Transverse colon (tissue), 4 donors: ENCODE data around the gene MST1R. TPM values are rescaled to one million over a fixed set of nuclear protein-coding genes. Genes with fewer than 3 reads are reported as not detected.

Experiments
- DNase-seq: peaks from one replicate; pipeline ENCODE4 v3.0.0-alpha.2; 2019
- H3K27ac ChIP-seq, 4 donors: fragments of 200-600 bp; sonication (generic); 2 replicates each; pipeline ENCODE4 v1.5.1; 2016 to 2018; ENCODE audit warnings: inconsistent platforms in 4 of 4
- H3K27me3 ChIP-seq: fragments of 200-600 bp; sonication (generic); 2 replicates; pipeline ENCODE4 v1.5.1; 2017; ENCODE audit warnings: inconsistent platforms
- H3K36me3 ChIP-seq, 4 donors: fragments of 200-600 bp; sonication (generic); 2 replicates each; pipeline ENCODE4 v1.5.1; 2017 to 2019; ENCODE audit warnings: inconsistent platforms in 4 of 4
- H3K4me1 ChIP-seq, 4 donors: fragments of 200-600 bp; sonication (generic); 2 replicates each; pipeline ENCODE4 v1.5.1; 2017 to 2020; ENCODE audit warnings: inconsistent platforms in 4 of 4
- H3K4me3 ChIP-seq, 4 donors: fragments of 200-600 bp; sonication (generic); 1 replicate in 1 of 4; 2 replicates in 3 of 4; pipeline versions ENCODE4 v1.5.1 to v1.6.1; 2017 to 2019; ENCODE audit warnings: inconsistent platforms in 4 of 4
- H3K9me3 ChIP-seq, 2 donors: fragments of 200-600 bp; sonication (generic); 2 replicates each; pipeline ENCODE4 v1.5.1; 2017 to 2019; ENCODE audit warnings: inconsistent platforms in 2 of 2
- CTCF ChIP-seq, 5 experiments: fragments of 200-600 bp in 3 of 5; fragments of 450-650 bp in 2 of 5; sonication (generic) in 3 of 5; IDR thresholded peaks; 1 replicate in 2 of 5; 2 replicates in 3 of 5; pipeline ENCODE4 v1.5.1; 2016 to 2017; ENCODE audit warnings: antibody characterized with exemption in 5 of 5, inconsistent platforms in 3 of 5, mild to moderate bottlenecking in 2 of 5, moderate library complexity in 1 of 5
- EP300 ChIP-seq: sonication (generic); formaldehyde crosslinking; IDR thresholded peaks from one replicate; pipeline ENCODE4 v1.6.1; 2017; ENCODE audit warnings: antibody characterized with exemption, low read depth
- POLR2A ChIP-seq: fragments of 450-650 bp; IDR thresholded peaks from one replicate; pipeline ENCODE4 v1.6.1; 2016; ENCODE audit warnings: antibody characterized with exemption, mild to moderate bottlenecking, moderate library complexity
- POLR2AphosphoS5 ChIP-seq, 3 donors: sonication (generic); formaldehyde crosslinking; IDR thresholded peaks; one replicate each; pipeline ENCODE4 v1.6.1; 2016; ENCODE audit warnings: antibody characterized with exemption in 3 of 3
- WGBS, 2 donors: methylation state at CpG; one replicate each; pipeline ENCODE4 v1.1.5; 2018; ENCODE audit warnings: low coverage in 1 of 2; 5-methylcytosine and 5-hydroxymethylcytosine counted together
- in situ Hi-C, 4 donors: fragments of 200-750 bp; cut with MboI; loops; one replicate each; pipeline versions ENCODE4 v1.15.0 to v1.15.1; 2017; ENCODE audit warnings: low sequenced_read_pairs in 3 of 4, low pct_ligation_motif_present in 1 of 4, low pct_unique_long_range_greater_than_20kb in 1 of 4
- intact Hi-C: fragments of 100-400 bp; cut with DNase I; formaldehyde crosslinking; loops from one replicate; pipeline ENCODE4 v1.15.1; 2023; ENCODE audit warnings: low total_unique reads
- total RNA-seq, 4 donors: library from RNA; depleted of rRNA; stranded (reverse); fragments of >200 nt; gene quantifications; one replicate each; pipeline ENCODE4 v1.1.0, GENCODE V29; 2016

The MST1R gene
- 100 to 1,000 TPM in 3 of 4 donors, 10 to 100 TPM in 1; 92.8 to 323 (median 138) TPM for total RNA-seq

GRCh38 chr3:49903451-49904424, at the start of gene MST1R:
TSS of gene MST1R (minus strand) at chr3:49903873. CDS start at chr3:49903609, 264 bp downstream.
- Histone ChIP-seq H3K27ac (peak within 1 kb of the TSS; percentile 83 to 86 (median 85)), H3K4me1 (peaks cover 29 to 73% (median 66%) of the 10 kb centered on the region in 4 donors), H3K27me3 (no peaks in the 10 kb centered on the region), H3K36me3 (no peaks in the 10 kb centered on the region), H3K9me3 (no peaks in the 10 kb centered on the region), H3K4me3 (peak within 1 kb of the TSS; percentile 17 to 50 (median 38))
- DNase-seq, result peak; percentile 94
- intact Hi-C loops, result loop anchor here (10.0 kb wide), 1 partner anchor 199 kb away; no protein-coding TSS in a partner anchor
- 34% methylated on average over 47 of the region's 65 CpGs; no CpG with 5 or more reads in 1 of the 2 donors for WGBS, 2 donors
- TF ChIP-seq CTCF (IDR thresholded peaks at IDR 0.05), result peak in 2 of 5 experiments; percentile 30 to 40
- peak; percentile 97 for TF ChIP-seq POLR2A
- TF ChIP-seq EP300, result no peak
- TF ChIP-seq POLR2AphosphoS5 (IDR thresholded peaks at IDR 0.05), result peak; percentile 80 to 97 (median 97)
- in situ Hi-C loops, result no loop called here

GRCh38 chr3:49952924-49953323, 49.3 kb upstream of the MST1R start:
- intact Hi-C loops (loop anchor here (10.0 kb wide), 1 partner anchor 1532 kb away; no protein-coding TSS in a partner anchor), in situ Hi-C loops (no loop called here)
- H3K27ac ChIP-seq, result no peak overlapping the region
- H3K4me3 ChIP-seq, result no peak overlapping the region
- WGBS, 2 donors, result 91 to 100% methylated on average over 1 to 6 of the region's 6 CpGs
- H3K4me1 ChIP-seq, result peaks cover 9 to 14% (median 13%) of the 10 kb centered on the region in 4 donors
- DNase-seq, result no peak
- no peaks in the 10 kb centered on the region for H3K9me3 ChIP-seq
- TF ChIP-seq CTCF (IDR thresholded peaks at IDR 0.05), result no peak
- TF ChIP-seq EP300, result no peak
- TF ChIP-seq POLR2A, result no peak
- no peak for TF ChIP-seq POLR2AphosphoS5 (IDR thresholded peaks at IDR 0.05)
- H3K27me3 ChIP-seq, result no peaks in the 10 kb centered on the region
- H3K36me3 ChIP-seq, result no peaks in the 10 kb centered on the region

GRCh38 chr3:49942651-49943050, 39.0 kb upstream of the MST1R start:
- intact Hi-C loops (no loop called here), in situ Hi-C loops (no loop called here)
- TF ChIP-seq EP300 (no peak), POLR2AphosphoS5 (IDR thresholded peaks at IDR 0.05) (no peak), CTCF (IDR thresholded peaks at IDR 0.05) (no peak), POLR2A (no peak)
- no peak for DNase-seq
- 66% methylated on average over 2 of the region's 2 CpGs; no CpG with 5 or more reads in 1 of the 2 donors for WGBS, 2 donors
- Histone ChIP-seq H3K27me3 (no peaks in the 10 kb centered on the region), H3K9me3 (no peaks in the 10 kb centered on the region), H3K36me3 (no peaks in the 10 kb centered on the region), H3K27ac (no peak overlapping the region), H3K4me3 (no peak overlapping the region), H3K4me1 (peaks cover 11 to 29% (median 14%) of the 10 kb centered on the region in 4 donors)

GRCh38 chr3:49940667-49941249, 37.1 kb upstream of the MST1R start:
- intact Hi-C loops, result no loop called here
- TF ChIP-seq CTCF (IDR thresholded peaks at IDR 0.05), result no peak
- no peak for TF ChIP-seq EP300
- TF ChIP-seq POLR2AphosphoS5 (IDR thresholded peaks at IDR 0.05), result no peak
- TF ChIP-seq POLR2A, result no peak

More at GRCh38 chr3:49940667-49941249, 37.1 kb upstream of the MST1R start:
- WGBS, 2 donors, result 0 to 4% methylated on average over 9 to 23 of the region's 23 CpGs
- no peak for DNase-seq
- Histone ChIP-seq H3K36me3 (no peaks in the 10 kb centered on the region), H3K4me3 (peak overlapping the region; percentile 67 to 93 (median 82)), H3K27me3 (no peaks in the 10 kb centered on the region), H3K4me1 (peaks cover 9 to 29% (median 14%) of the 10 kb centered on the region in 4 donors), H3K27ac (peak overlapping the region; percentile 96 to 99 (median 97)), H3K9me3 (no peaks in the 10 kb centered on the region)
- in situ Hi-C loops, result no loop called here
